HepG2 (cell line): Measurements from ENCODE around the gene GPR155. TPM values are rescaled to one million over a fixed set of nuclear protein-coding genes. Genes with fewer than 3 reads are reported as not detected.

Source experiments
- ATAC-seq: fragments of 200-7000 bp; cut with Tn5 transposase; 3 replicates; pipeline ENCODE4 v1.9.1; 2020; ENCODE audit warnings: mild to moderate bottlenecking, moderate library complexity
- BruUV-seq: library from RNA; stranded (reverse); fragments of 400-500 nt; replicated peaks from 2 replicates; lab custom pipeline; 2021; lab: Mats Ljungman, UMichigan
- CTCF ChIA-PET: fragments of 300-600 bp; formaldehyde crosslinking; extraction: SDS; loops from one replicate; lab custom pipeline; 2021; ENCODE audit warnings: low total read pairs, inconsistent platforms, low intra/inter-chr PET ratio; lab: Yijun Ruan, JAX
- POLR2A ChIA-PET: fragments of 350-600 bp; sonication (Branson Sonifier 250); formaldehyde crosslinking; loops from one replicate; lab custom pipeline; 2020; ENCODE audit warnings: antibody characterized with exemption, inconsistent platforms; lab: Yijun Ruan, JAX
- DNase-seq: peaks from one replicate; pipeline ENCODE4 v3.0.0-alpha.2; 2015; ENCODE audit warnings: low spot score
- FAIRE-seq: peaks from 3 replicates; lab custom pipeline; 2011; peaks lifted over from hg19 to GRCh38; lab: Jason Lieb, UNC
- H2AFZ ChIP-seq: one replicate; pipeline ENCODE4 v1.6.1; 2011; ENCODE audit warnings: low read length, inconsistent platforms
- H3K27ac ChIP-seq: fragments of 300-600 bp; 3 replicates; pipeline ENCODE4 v1.8.0; 2011; ENCODE audit warnings: mixed run types, mild to moderate bottlenecking, mixed read lengths, low read length, inconsistent platforms; ENCODE audit not compliant: insufficient read depth; ENCODE audit errors: extremely low read length
- H3K27me3 ChIP-seq, 2 experiments: fragments of 200-600 bp in 1 of 2; 2 replicates in 1 of 2; 3 replicates in 1 of 2; pipeline versions ENCODE4 v1.6.0 to v1.8.0; 2011; ENCODE audit warnings: low read length in 2 of 2, mild to moderate bottlenecking in 2 of 2, moderate library complexity in 2 of 2, inconsistent platforms in 1 of 2; ENCODE audit not compliant: insufficient read depth in 2 of 2, control insufficient read depth in 1 of 2
- H3K36me3 ChIP-seq, 2 experiments: fragments of 200-600 bp in 1 of 2; replicated peaks in 1 of 2; 2 replicates in 1 of 2; 3 replicates in 1 of 2; pipeline versions ENCODE4 v1.5.1 to v1.8.0; 2011; ENCODE audit warnings: low read length in 2 of 2, inconsistent platforms in 1 of 2; ENCODE audit not compliant: insufficient read depth in 2 of 2, control insufficient read depth in 1 of 2
- H3K4me1 ChIP-seq: 2 replicates; pipeline ENCODE4 v1.5.1; 2012; ENCODE audit warnings: low read length, inconsistent platforms; ENCODE audit not compliant: insufficient read depth
- H3K4me2 ChIP-seq: 2 replicates; pipeline ENCODE4 v1.6.0; 2011; ENCODE audit warnings: low read depth, low read length, inconsistent platforms
- H3K4me3 ChIP-seq, 3 experiments: fragments of 200-600 bp in 1 of 3; sonication (generic), shearing (Covaris generic) in 1 of 3; replicated peaks in 1 of 3; 2 replicates each; pipeline ENCODE4 v1.5.1; 2011 to 2016; ENCODE audit warnings: low read length in 3 of 3, inconsistent platforms in 2 of 3, low read depth in 2 of 3, mild to moderate bottlenecking in 2 of 3, control low read depth in 1 of 3, mixed read lengths in 1 of 3; ENCODE audit not compliant: insufficient read depth in 1 of 3
- H3K79me2 ChIP-seq: one replicate; pipeline ENCODE4 v1.6.1; 2011; ENCODE audit warnings: low read length, inconsistent platforms; ENCODE audit not compliant: insufficient read depth
- H3K9ac ChIP-seq: 2 replicates; pipeline ENCODE4 v1.6.0; 2011; ENCODE audit warnings: mild to moderate bottlenecking, low read depth, low read length, inconsistent platforms; ENCODE audit not compliant: insufficient read depth
- H3K9me3 ChIP-seq: 2 replicates; pipeline ENCODE4 v1.5.1; 2012; ENCODE audit warnings: mild to moderate bottlenecking, low read length
- H4K20me1 ChIP-seq: 2 replicates; pipeline ENCODE4 v1.6.0; 2011; ENCODE audit warnings: inconsistent platforms, mild to moderate bottlenecking, low read length, moderate library complexity; ENCODE audit not compliant: insufficient read depth
- BRD4 ChIP-seq: sonication (generic); formaldehyde crosslinking; IDR thresholded peaks from 2 replicates; pipeline ENCODE4 v1.4.0; 2020; ENCODE audit warnings: missing genetic modification reagents
- CENPBD1 ChIP-seq: sonication (generic); formaldehyde crosslinking; IDR thresholded peaks from 2 replicates; pipeline ENCODE4 v1.8.0; 2022; ENCODE audit warnings: missing genetic modification reagents, low read depth, mild to moderate bottlenecking, borderline replicate concordance
- DRAP1 ChIP-seq: IDR thresholded peaks from 2 replicates; pipeline ENCODE4 v1.6.1; 2016; ENCODE audit warnings: missing genetic modification reagents, missing compliant biosample characterization
- HNRNPUL1 ChIP-seq: fragments of 200-400 bp; formaldehyde crosslinking; IDR thresholded peaks from 2 replicates; pipeline ENCODE4 v1.6.1; 2017; ENCODE audit warnings: low read depth, mild to moderate bottlenecking, low read length, moderate library complexity
- KDM2A ChIP-seq: sonication (generic); formaldehyde crosslinking; IDR thresholded peaks from 2 replicates; pipeline ENCODE4 v1.4.0; 2020; ENCODE audit warnings: low read depth, missing genetic modification reagents, borderline replicate concordance
- MAZ ChIP-seq, 2 experiments: sonication (generic) in 1 of 2; formaldehyde crosslinking in 1 of 2; IDR thresholded peaks; 2 replicates each; pipeline versions ENCODE4 v1.5.0 to v1.6.1; 2012 to 2020; ENCODE audit warnings: low read depth in 2 of 2, mild to moderate bottlenecking in 2 of 2, borderline replicate concordance in 1 of 2, improper control_type of control experiment in 1 of 2, low read length in 1 of 2, missing genetic modification reagents in 1 of 2, moderate library complexity in 1 of 2
- MYNN ChIP-seq: sonication (generic); formaldehyde crosslinking; IDR thresholded peaks from 2 replicates; pipeline ENCODE4 v1.4.0; 2020; ENCODE audit warnings: mild to moderate bottlenecking, low read depth, missing genetic modification reagents
- RFXAP ChIP-seq: sonication (generic); formaldehyde crosslinking; IDR thresholded peaks from 2 replicates; pipeline ENCODE4 v1.4.0; 2020; ENCODE audit warnings: missing genetic modification reagents, borderline replicate concordance
- RORA ChIP-seq: sonication (generic); formaldehyde crosslinking; IDR thresholded peaks from 2 replicates; pipeline ENCODE4 v1.5.0; 2020; ENCODE audit warnings: mild to moderate bottlenecking, missing genetic modification reagents, moderate library complexity
- TCF7L2 ChIP-seq: IDR thresholded peaks from 2 replicates; pipeline ENCODE4 v1.6.1; 2011; ENCODE audit warnings: mild to moderate bottlenecking, low read depth, low read length, moderate library complexity
- TFDP2 ChIP-seq: sonication (generic); formaldehyde crosslinking; IDR thresholded peaks from 2 replicates; pipeline ENCODE4 v1.4.0; 2020; ENCODE audit warnings: missing genetic modification reagents
- TRIM22 ChIP-seq: fragments of 450-650 bp; IDR thresholded peaks from 2 replicates; pipeline ENCODE4 v1.6.1; 2017
- ZBTB20 ChIP-seq: sonication (generic); formaldehyde crosslinking; IDR thresholded peaks from 2 replicates; pipeline ENCODE4 v1.8.1; 2023; ENCODE audit warnings: missing genetic modification reagents, low read depth, mild to moderate bottlenecking, borderline replicate concordance
- ZBTB43 ChIP-seq: sonication (generic); formaldehyde crosslinking; conservative IDR thresholded peaks from 2 replicates; pipeline ENCODE4 v1.4.0; 2020; ENCODE audit warnings: missing genetic modification reagents
- ZNF12 ChIP-seq: sonication (generic); formaldehyde crosslinking; IDR thresholded peaks from 2 replicates; pipeline ENCODE4 v1.5.0; 2020; ENCODE audit warnings: missing genetic modification reagents
- ZNF232 ChIP-seq: sonication (generic); formaldehyde crosslinking; IDR thresholded peaks from 2 replicates; pipeline ENCODE4 v1.4.0; 2020; ENCODE audit warnings: missing genetic modification reagents, borderline replicate concordance
- ZNF629 ChIP-seq: sonication (generic); formaldehyde crosslinking; conservative IDR thresholded peaks from 2 replicates; pipeline ENCODE4 v1.5.0; 2020; ENCODE audit warnings: missing genetic modification reagents
- ZNF703 ChIP-seq: sonication (generic); formaldehyde crosslinking; IDR thresholded peaks from 2 replicates; pipeline ENCODE4 v1.5.1; 2020; ENCODE audit warnings: missing genetic modification reagents, mild to moderate bottlenecking, moderate library complexity, borderline replicate concordance
- WGBS: methylation state at CpG from one replicate; pipeline ENCODE4 v1.1.6; 2017; ENCODE audit warnings: low lambda C conversion rate; 5-methylcytosine and 5-hydroxymethylcytosine counted together
- in situ Hi-C: cut with HindIII; loops from 2 replicates; pipeline ENCODE4 v1.10.0; 2017; ENCODE audit warnings: low pct_unique_long_range_greater_than_20kb; ENCODE audit not compliant: extremely low pct_ligation_motif_present
- intact Hi-C: fragments of 100-400 bp; cut with micrococcal nuclease; formaldehyde crosslinking; loops from one replicate; pipeline ENCODE4 v1.10.0; 2022; ENCODE audit not compliant: unreplicated experiment
- polyA plus RNA-seq, 8 experiments: library from polyadenylated mRNA; depleted of rRNA in 3 of 8; stranded (reverse) in 7 of 8; unstranded in 1 of 8; fragments of >200 nt; fragmentation: Illumina TruSeq in 4 of 8; extraction: Trizol in 4 of 8; gene quantifications; 2 replicates each; pipeline versions ENCODE4 v1.2.1 to v1.2.3, GENCODE V29; 2011 to 2016; ENCODE audit warnings: low read depth in 4 of 8, missing spikeins in 1 of 8, mixed read lengths in 1 of 8; ENCODE audit not compliant: insufficient read depth in 1 of 8
- total RNA-seq, 5 experiments: library from RNA; depleted of rRNA; stranded (reverse); fragments of >200 nt; fragmentation: Illumina TruSeq; extraction: Trizol; gene quantifications; 2 replicates each; pipeline ENCODE4 v1.2.3, GENCODE V29; 2016; ENCODE audit warnings: low read depth in 1 of 5

GPR155 gene
- total and polyA plus RNA-seq, 2 of the 13 experiments (the other 11 are each of a cell fraction or from before 2014, with no cell fraction given): 0.15 to 0.49 TPM

- Histone ChIP-seq H3K4me3 (no peak overlapping the region), H2AFZ (no peak overlapping the region), H3K79me2 (no peaks in the 10 kb centered on the region), H4K20me1 (no peaks in the 10 kb centered on the region), H3K27me3 (no peaks in the 10 kb centered on the region), H3K9ac (no peak overlapping the region), H3K27ac (no peak overlapping the region), H3K36me3 (no peaks in the 10 kb centered on the region), H3K4me1 (no peaks in the 10 kb centered on the region), H3K4me2 (no peak overlapping the region), H3K9me3 (no peaks in the 10 kb centered on the region)
- POLR2A ChIA-PET: no interaction called here
- no peak for DNase-seq
- no TSS peak for BruUV-seq
- ATAC-seq: no peak
- TF ChIP-seq ZBTB20 (CRISPR knock-in tag) (no peak), TRIM22 (no peak), HNRNPUL1 (no peak), ZNF629 (no peak), TCF7L2 (no peak), KDM2A (CRISPR knock-in tag) (no peak), CENPBD1 (CRISPR knock-in tag) (no peak), MYNN (CRISPR knock-in tag) (no peak), RFXAP (CRISPR knock-in tag) (no peak), RORA (CRISPR knock-in tag) (no peak), ZNF703 (CRISPR knock-in tag) (no peak), TFDP2 (CRISPR knock-in tag) (no peak), DRAP1 (CRISPR knock-in tag) (no peak), ZNF12 (CRISPR knock-in tag) (no peak), ZBTB43 (CRISPR knock-in tag) (no peak), MAZ (IDR thresholded peaks at IDR 0.05; ENCODE audit: borderline replicate concordance, low read depth, low read length) (no peak), MAZ (CRISPR knock-in tag; IDR thresholded peaks at IDR 0.05; ENCODE audit: low read depth) (no peak), ZNF232 (CRISPR knock-in tag) (no peak), BRD4 (CRISPR knock-in tag) (no peak)
- CTCF ChIA-PET: no interaction called here
- WGBS: 38% methylated on average over 3 of the region's 3 CpGs
- no peak for FAIRE-seq
- in situ Hi-C loops: no loop called here
- intact Hi-C loops: no loop called here
Observed at GRCh38 chr2:174445248-174445647, 41.6 kb downstream of the GPR155 start.
